GM23338 (cell line): ENCODE data around the gene FRMD4A. TPM values are rescaled to one million over a fixed set of nuclear protein-coding genes. Genes with fewer than 3 reads are reported as not detected.

ENCODE experiments used
- ATAC-seq: fragments of 200-7000 bp; cut with Tn5 transposase; 3 replicates; pipeline ENCODE4 v1.9.1; 2020
- DNase-seq: peaks from one replicate; pipeline ENCODE4 v3.0.0-alpha.2; 2015; ENCODE audit warnings: low spot score
- H2AFZ ChIP-seq: fragments of 200-600 bp; sonication (generic); 2 replicates; pipeline ENCODE4 v1.8.0; 2016; ENCODE audit warnings: antibody characterized with exemption, mild to moderate bottlenecking, moderate library complexity
- H3F3A ChIP-seq: fragments of 200-600 bp; sonication (generic); replicated peaks from 2 replicates; pipeline ENCODE4 v1.8.0; 2017; ENCODE audit warnings: antibody characterized with exemption, mixed run types, low read depth
- H3K27ac ChIP-seq: fragments of 200-600 bp; sonication (generic); 2 replicates; pipeline ENCODE4 v1.6.1; 2016; ENCODE audit warnings: low read depth
- H3K27me3 ChIP-seq: fragments of 200-600 bp; sonication (generic); 2 replicates; pipeline ENCODE4 v1.8.0; 2016; ENCODE audit warnings: mild to moderate bottlenecking, mixed run types, moderate library complexity; ENCODE audit not compliant: insufficient read depth
- H3K36me3 ChIP-seq: fragments of 200-600 bp; sonication (generic); 2 replicates; pipeline ENCODE4 v1.8.0; 2016; ENCODE audit warnings: mild to moderate bottlenecking; ENCODE audit not compliant: insufficient read depth
- H3K4me1 ChIP-seq: fragments of 200-600 bp; sonication (generic); 2 replicates; pipeline ENCODE4 v1.8.0; 2016; ENCODE audit warnings: mild to moderate bottlenecking, moderate library complexity; ENCODE audit not compliant: insufficient read depth
- H3K4me2 ChIP-seq: fragments of 200-600 bp; sonication (generic); 2 replicates; pipeline ENCODE4 v1.7.1; 2017; ENCODE audit warnings: mixed run types
- H3K4me3 ChIP-seq: fragments of 200-600 bp; sonication (generic); 2 replicates; pipeline ENCODE4 v1.6.1; 2016; ENCODE audit warnings: mixed run types
- H3K79me2 ChIP-seq: fragments of 200-600 bp; sonication (generic); replicated peaks from 2 replicates; pipeline ENCODE4 v1.8.0; 2017; ENCODE audit warnings: mild to moderate bottlenecking; ENCODE audit not compliant: insufficient read depth
- H3K9me2 ChIP-seq: fragments of 200-600 bp; sonication (generic); 2 replicates; pipeline ENCODE4 v1.8.0; 2017; ENCODE audit not compliant: insufficient read depth
- H4K20me1 ChIP-seq: fragments of 200-600 bp; sonication (generic); replicated peaks from 2 replicates; pipeline ENCODE4 v1.8.0; 2017; ENCODE audit warnings: mild to moderate bottlenecking; ENCODE audit not compliant: insufficient read depth
- H3K27ac Mint-ChIP-seq: 2 replicates; pipeline ENCODE4 v1.8.0; 2020; ENCODE audit warnings: inconsistent platforms, mild to moderate bottlenecking, moderate library complexity, mixed read lengths
- H3K27me3 Mint-ChIP-seq: 3 replicates; pipeline ENCODE4 v1.8.0; 2022; ENCODE audit warnings: low read depth, mild to moderate bottlenecking, moderate library complexity, mixed read lengths, inconsistent platforms; ENCODE audit not compliant: insufficient read depth, poor library complexity
- H3K36me3 Mint-ChIP-seq: 3 replicates; pipeline ENCODE4 v1.8.0; 2021; ENCODE audit warnings: low read depth, mild to moderate bottlenecking, inconsistent platforms, moderate library complexity, mixed read lengths
- H3K4me1 Mint-ChIP-seq: 3 replicates; pipeline ENCODE4 v1.8.0; 2020; ENCODE audit warnings: mild to moderate bottlenecking, inconsistent platforms, mixed read lengths
- H3K4me3 Mint-ChIP-seq: 3 replicates; pipeline ENCODE4 v1.8.0; 2021; ENCODE audit warnings: moderate library complexity, mild to moderate bottlenecking, inconsistent platforms, mixed read lengths
- H3K9me3 Mint-ChIP-seq: 3 replicates; pipeline ENCODE4 v1.8.0; 2020; ENCODE audit warnings: moderate library complexity, mild to moderate bottlenecking, inconsistent platforms, mixed read lengths
- CREB1 ChIP-seq: fragments of 250-450 bp; sonication (Bioruptor Pico); IDR thresholded peaks from 2 replicates; pipeline ENCODE4 v1.5.0; 2020; ENCODE audit warnings: low read depth, mild to moderate bottlenecking, moderate library complexity
- EZH2 ChIP-seq: fragments of 200-600 bp; sonication (generic); IDR thresholded peaks from one replicate; pipeline ENCODE4 v1.8.0; 2017; ENCODE audit warnings: antibody characterized with exemption, mild to moderate bottlenecking, low read depth; ENCODE audit not compliant: unreplicated experiment
- EZH2phosphoT487 ChIP-seq: fragments of 200-600 bp; sonication (generic); IDR thresholded peaks from one replicate; pipeline ENCODE4 v1.8.1; 2018; ENCODE audit warnings: antibody characterized with exemption; ENCODE audit not compliant: unreplicated experiment
- JUNB ChIP-seq: IDR thresholded peaks from one replicate; pipeline ENCODE4 v1.6.1; 2016; ENCODE audit warnings: antibody characterized with exemption; ENCODE audit not compliant: unreplicated experiment
- NANOG ChIP-seq: IDR thresholded peaks from 2 replicates; pipeline ENCODE4 v1.6.1; 2016; ENCODE audit warnings: antibody characterized with exemption, borderline replicate concordance
- POLR2AphosphoS5 ChIP-seq: IDR thresholded peaks from 2 replicates; pipeline ENCODE4 v1.6.1; 2016; ENCODE audit warnings: antibody characterized with exemption, low read depth
- REST ChIP-seq: IDR thresholded peaks from one replicate; pipeline ENCODE4 v1.6.1; 2018; ENCODE audit warnings: antibody characterized with exemption; ENCODE audit not compliant: unreplicated experiment
- STAT1 ChIP-seq: IDR thresholded peaks from one replicate; pipeline ENCODE4 v1.6.1; 2016; ENCODE audit warnings: antibody characterized with exemption; ENCODE audit not compliant: unreplicated experiment
- ZNF114 ChIP-seq: fragments of 250-450 bp; sonication (Bioruptor Pico); IDR thresholded peaks from 2 replicates; pipeline ENCODE4 v1.5.0; 2020; ENCODE audit warnings: mild to moderate bottlenecking, moderate library complexity
- ZNF331 ChIP-seq: fragments of 250-450 bp; sonication (Bioruptor Pico); IDR thresholded peaks from 2 replicates; pipeline ENCODE4 v1.5.0; 2020; ENCODE audit warnings: low read depth, mild to moderate bottlenecking, moderate library complexity
- ZNF462 ChIP-seq: fragments of 250-450 bp; sonication (Bioruptor Pico); IDR thresholded peaks from 2 replicates; pipeline ENCODE4 v1.5.0; 2020; ENCODE audit warnings: mild to moderate bottlenecking, moderate library complexity
- polyA plus RNA-seq: library from polyadenylated mRNA; unstranded; fragments of >200 nt; fragmentation: Nextera tagmentation; extraction: Ambion mirVana; gene quantifications from 2 replicates; pipeline ENCODE4 v1.2.1, GENCODE V29; 2016
- total RNA-seq: library from RNA; depleted of rRNA; stranded (reverse); fragments of >200 nt; shearing (Covaris generic); gene quantifications from 2 replicates; pipeline ENCODE4 v1.2.3, GENCODE V29; 2014
- TF ChIP-seq, protein P1 (sequence below): IDR thresholded peaks from 2 replicates; pipeline ENCODE4 v1.6.1; 2016; ENCODE audit warnings: antibody characterized with exemption
- TF ChIP-seq, protein P2 (sequence below), 2 experiments: fragments of 200-600 bp in 1 of 2; sonication (generic) in 1 of 2; conservative IDR thresholded peaks; 2 replicates each; pipeline versions ENCODE4 v1.5.1 to v1.6.1; 2016 to 2017; ENCODE audit warnings: antibody characterized with exemption in 2 of 2, low read depth in 2 of 2, mild to moderate bottlenecking in 2 of 2, moderate library complexity in 1 of 2

Gene FRMD4A
- total and polyA plus RNA-seq, 2 experiments from 2014 or later: 14.0 to 20.1 TPM

GRCh38 chr10:13709931-13710650 lies 620.6 kb downstream of the FRMD4A start:
- no peaks in the 10 kb centered on the region for H3K27me3 ChIP-seq
- DNase-seq (no peak), ATAC-seq (no peak)
- no peaks in the 10 kb centered on the region for H3K36me3 ChIP-seq
- H3K4me3 ChIP-seq: no peak overlapping the region
- H4K20me1 ChIP-seq: no peaks in the 10 kb centered on the region
- H3K79me2 ChIP-seq: no peaks in the 10 kb centered on the region
- no peak overlapping the region for H3K27ac ChIP-seq
- Mint-ChIP-seq H3K27ac (no peak overlapping the region), H3K4me3 (no peak overlapping the region), H3K9me3 (no peaks in the 10 kb centered on the region), H3K4me1 (peaks cover 77% of the 10 kb centered on the region), H3K36me3 (peaks cover 2% of the 10 kb centered on the region; the same call in 1 of the 3 replicates), H3K27me3 (peaks cover 19% of the 10 kb centered on the region)
- H3K4me1 ChIP-seq: peaks cover 40% of the 10 kb centered on the region
- no peak overlapping the region for H3K4me2 ChIP-seq
- no peak overlapping the region for H2AFZ ChIP-seq
- no peaks in the 10 kb centered on the region for H3K9me2 ChIP-seq
- TF ChIP-seq ZNF462 (CRISPR knock-in tag) (no peak), NANOG (no peak), STAT1 (no peak), ZNF331 (CRISPR knock-in tag) (no peak), JUNB (no peak), EZH2 (no peak), POLR2AphosphoS5 (no peak), CREB1 (CRISPR knock-in tag) (no peak), ZNF114 (CRISPR knock-in tag) (no peak), REST (no peak), EZH2phosphoT487 (no peak)
- TF ChIP-seq, protein P1, sequence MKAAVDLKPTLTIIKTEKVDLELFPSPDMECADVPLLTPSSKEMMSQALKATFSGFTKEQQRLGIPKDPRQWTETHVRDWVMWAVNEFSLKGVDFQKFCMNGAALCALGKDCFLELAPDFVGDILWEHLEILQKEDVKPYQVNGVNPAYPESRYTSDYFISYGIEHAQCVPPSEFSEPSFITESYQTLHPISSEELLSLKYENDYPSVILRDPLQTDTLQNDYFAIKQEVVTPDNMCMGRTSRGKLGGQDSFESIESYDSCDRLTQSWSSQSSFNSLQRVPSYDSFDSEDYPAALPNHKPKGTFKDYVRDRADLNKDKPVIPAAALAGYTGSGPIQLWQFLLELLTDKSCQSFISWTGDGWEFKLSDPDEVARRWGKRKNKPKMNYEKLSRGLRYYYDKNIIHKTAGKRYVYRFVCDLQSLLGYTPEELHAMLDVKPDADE: no peak
- TF ChIP-seq, protein P2, sequence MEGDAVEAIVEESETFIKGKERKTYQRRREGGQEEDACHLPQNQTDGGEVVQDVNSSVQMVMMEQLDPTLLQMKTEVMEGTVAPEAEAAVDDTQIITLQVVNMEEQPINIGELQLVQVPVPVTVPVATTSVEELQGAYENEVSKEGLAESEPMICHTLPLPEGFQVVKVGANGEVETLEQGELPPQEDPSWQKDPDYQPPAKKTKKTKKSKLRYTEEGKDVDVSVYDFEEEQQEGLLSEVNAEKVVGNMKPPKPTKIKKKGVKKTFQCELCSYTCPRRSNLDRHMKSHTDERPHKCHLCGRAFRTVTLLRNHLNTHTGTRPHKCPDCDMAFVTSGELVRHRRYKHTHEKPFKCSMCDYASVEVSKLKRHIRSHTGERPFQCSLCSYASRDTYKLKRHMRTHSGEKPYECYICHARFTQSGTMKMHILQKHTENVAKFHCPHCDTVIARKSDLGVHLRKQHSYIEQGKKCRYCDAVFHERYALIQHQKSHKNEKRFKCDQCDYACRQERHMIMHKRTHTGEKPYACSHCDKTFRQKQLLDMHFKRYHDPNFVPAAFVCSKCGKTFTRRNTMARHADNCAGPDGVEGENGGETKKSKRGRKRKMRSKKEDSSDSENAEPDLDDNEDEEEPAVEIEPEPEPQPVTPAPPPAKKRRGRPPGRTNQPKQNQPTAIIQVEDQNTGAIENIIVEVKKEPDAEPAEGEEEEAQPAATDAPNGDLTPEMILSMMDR (conservative IDR thresholded peaks at IDR 0.05; ENCODE audit: low read depth in 2 of 2): no peak
- H3F3A ChIP-seq: no peaks in the 10 kb centered on the region
